GM06990 (cell line): ENCODE measurements around the gene SFMBT1.
A peak's percentile ranks its signal among the peaks of the same experiment; 100 is the strongest.

Source experiments
- DNase-seq: peaks from one replicate; pipeline ENCODE4 v3.0.0-alpha.2; 2011; ENCODE audit not compliant: insufficient read length; ENCODE audit errors: extremely low read depth
- H3K27me3 ChIP-seq: replicated peaks from 2 replicates; pipeline ENCODE4 v1.6.0; 2011; ENCODE audit warnings: low read length; ENCODE audit not compliant: control insufficient read depth, insufficient read depth
- H3K36me3 ChIP-seq: 2 replicates; pipeline ENCODE4 v1.5.1; 2011; ENCODE audit warnings: low read length; ENCODE audit not compliant: control insufficient read depth, insufficient read depth
- H3K4me3 ChIP-seq: replicated peaks from 2 replicates; pipeline ENCODE4 v1.5.1; 2011; ENCODE audit warnings: low read depth, mild to moderate bottlenecking, control low read depth, low read length
- CTCF ChIP-seq: IDR thresholded peaks from 2 replicates; pipeline ENCODE4 v1.5.1; 2011; ENCODE audit warnings: low read length, control low read depth, mild to moderate bottlenecking, inconsistent platforms; ENCODE audit not compliant: insufficient read depth, poor library complexity, severe bottlenecking

Gene SFMBT1

GRCh38 chr3:53045518-53046170 lies at the start of gene SFMBT1:
Gene SFMBT1 (minus strand): TSS chr3:53046073. CDS start chr3:52969128, 76,945 bp downstream.
- DNase-seq: peak; percentile 89
- H3K36me3 ChIP-seq: no peaks in the 10 kb centered on the region
- no peak for TF ChIP-seq CTCF
- H3K27me3 ChIP-seq: no peaks in the 10 kb centered on the region
- peak within 1 kb of the TSS; percentile 89 for H3K4me3 ChIP-seq

DNA sequence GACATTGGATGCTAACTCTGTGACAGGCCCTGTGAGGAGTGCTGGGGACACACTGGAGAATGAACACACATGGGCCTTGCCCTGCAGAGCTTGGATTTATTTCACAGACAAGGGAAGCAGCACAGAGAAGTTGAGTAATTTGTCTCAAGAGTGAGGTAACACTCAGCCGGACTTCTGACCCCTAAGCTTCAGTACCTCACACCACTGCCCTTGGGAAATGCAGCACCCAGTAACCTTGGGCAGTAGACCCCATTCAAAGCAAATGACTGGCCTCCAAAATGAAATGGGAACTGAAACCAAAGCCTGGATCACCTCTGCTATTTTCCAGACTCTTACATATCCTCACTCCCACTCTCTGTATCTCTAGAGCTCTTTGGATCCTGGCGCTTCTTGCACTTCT lies 47.1 kb upstream of the SFMBT1 start:
- H3K36me3 ChIP-seq: peaks cover 23% of the 10 kb centered on the region
- no peak for TF ChIP-seq CTCF
- H3K27me3 ChIP-seq: no peaks in the 10 kb centered on the region
- no peak overlapping the region for H3K4me3 ChIP-seq
- no peak for DNase-seq

- Histone ChIP-seq H3K36me3 (peaks cover 21% of the 10 kb centered on the region), H3K27me3 (no peaks in the 10 kb centered on the region), H3K4me3 (no peak overlapping the region)
- TF ChIP-seq CTCF: no peak
- DNase-seq: no peak
Measured at GRCh38 chr3:53092216-53092615, 46.3 kb upstream of the SFMBT1 start.

DNA sequence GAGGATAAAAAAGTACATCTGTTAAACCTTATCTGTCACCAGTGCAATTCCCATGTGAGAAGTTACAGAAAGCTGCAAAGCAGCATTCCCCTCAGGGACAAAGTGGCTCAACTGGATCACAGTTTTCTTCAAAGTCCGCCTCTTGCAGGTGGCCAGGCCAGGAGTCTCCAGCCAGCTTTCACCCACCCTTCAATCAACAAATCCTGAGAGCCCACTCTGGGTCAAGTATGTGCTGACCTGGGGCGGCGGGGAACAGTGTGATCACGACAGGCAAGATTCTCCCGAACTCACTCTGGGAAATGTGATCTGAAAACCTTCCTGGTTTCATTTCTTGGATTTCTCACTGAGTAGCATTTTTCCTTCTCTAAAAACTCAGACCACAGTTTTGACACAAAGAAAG lies 45.1 kb upstream of the SFMBT1 start:
- H3K27me3 ChIP-seq: no peaks in the 10 kb centered on the region
- no peak for DNase-seq
- no peak for TF ChIP-seq CTCF
- H3K4me3 ChIP-seq: no peak overlapping the region
- H3K36me3 ChIP-seq: peaks cover 21% of the 10 kb centered on the region

- Histone ChIP-seq H3K36me3 (peaks cover 24% of the 10 kb centered on the region), H3K27me3 (no peaks in the 10 kb centered on the region), H3K4me3 (no peak overlapping the region)
- TF ChIP-seq CTCF: no peak
- no peak for DNase-seq
Measured at GRCh38 chr3:53089511-53089910, 43.6 kb upstream of the SFMBT1 start.

DNA sequence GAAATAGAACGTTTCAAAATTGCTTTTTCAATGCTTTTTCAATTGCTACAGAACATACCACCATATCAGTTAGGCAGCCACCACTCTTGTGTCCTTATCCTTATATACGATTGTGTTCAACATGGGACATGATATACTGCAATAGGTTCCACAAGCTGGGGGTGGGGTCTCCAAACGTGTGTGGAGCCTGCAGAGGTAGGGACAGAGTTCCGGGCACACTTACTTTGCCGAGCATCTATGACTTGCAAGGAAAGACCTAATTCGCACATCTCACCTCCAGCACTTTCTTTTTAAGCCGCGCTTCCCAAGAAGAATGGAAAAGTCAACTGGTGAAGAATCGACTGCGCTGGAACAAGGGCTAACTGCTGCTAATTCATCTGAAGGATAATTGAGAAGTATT lies 39.6 kb upstream of the SFMBT1 start:
- Histone ChIP-seq H3K4me3 (no peak overlapping the region), H3K36me3 (peaks cover 15% of the 10 kb centered on the region), H3K27me3 (no peaks in the 10 kb centered on the region)
- no peak for DNase-seq
- no peak for TF ChIP-seq CTCF
